Pancreas (tissue), 10 donors: ENCODE measurements around the gene CCDC81. TPM values are rescaled to one million over a fixed set of nuclear protein-coding genes. Genes with fewer than 3 reads are reported as not detected.
A peak's percentile ranks its signal among the peaks of the same experiment; 100 is the strongest.
"Not testable (repeated sequence)": the region's sequence is repeated elsewhere in the genome, so short reads cannot be mapped to it uniquely, and the experiment has no call there.

Experiments
- ATAC-seq, 4 donors: fragments of 200-7000 bp; cut with Tn5 transposase; one replicate each; pipeline versions ENCODE4 v1.8.0 to v1.9.1; 2020; ENCODE audit warnings: mild to moderate bottlenecking in 4 of 4, moderate library complexity in 4 of 4
- DNase-seq, 6 donors: peaks; one replicate each; pipeline ENCODE4 v3.0.0-alpha.2; 2020
- FAIRE-seq: peaks from 2 replicates; lab custom pipeline; 2012; peaks lifted over from hg19 to GRCh38; lab: Jason Lieb, UNC
- H3K27ac ChIP-seq, 4 donors: fragments of 200-600 bp; sonication (generic); 1 replicate in 3 of 4; 2 replicates in 1 of 4; pipeline versions ENCODE4 v1.5.0 to v1.8.0; 2020
- H3K27me3 ChIP-seq, 4 donors: fragments of 200-600 bp; one replicate each; pipeline ENCODE4 v1.8.0; 2021
- H3K36me3 ChIP-seq, 3 donors: fragments of 200-600 bp; sonication (generic) in 1 of 3; one replicate each; pipeline versions ENCODE4 v1.5.0 to v1.8.0; 2020 to 2021
- H3K4me1 ChIP-seq, 3 donors: fragments of 200-600 bp; one replicate each; pipeline ENCODE4 v1.8.0; 2021
- H3K4me3 ChIP-seq, 4 donors: fragments of 200-600 bp; sonication (generic) in 2 of 4; one replicate each; pipeline versions ENCODE4 v1.5.0 to v1.8.0; 2020 to 2021
- H3K9me3 ChIP-seq, 4 donors: fragments of 200-600 bp; one replicate each; pipeline ENCODE4 v1.8.0; 2021
- CTCF ChIP-seq, 4 donors: fragments of 200-600 bp; sonication (generic) in 3 of 4; IDR thresholded peaks; one replicate each; pipeline versions ENCODE4 v1.5.0 to v1.8.0; 2021; ENCODE audit warnings: antibody characterized with exemption in 4 of 4
- WGBS, 2 donors: extraction: QIAGEN DNeasy Blood & Tissue Kit; methylation state at CpG; one replicate each; pipeline ENCODE4 v1.1.7; 2013; 5-methylcytosine and 5-hydroxymethylcytosine counted together
- intact Hi-C, 3 donors: fragments of 100-400 bp; cut with DNase I; formaldehyde crosslinking; loops; one replicate each; pipeline versions ENCODE4 v1.11.1 to v1.14.2; 2022
- polyA plus RNA-seq, 2 donors: library from polyadenylated mRNA; stranded (reverse); fragments of 200-250 nt; gene quantifications; one replicate each; pipeline ENCODE4 v1.2.3, GENCODE V29; 2013
- total RNA-seq, 6 donors: library from RNA; stranded (reverse); fragmentation: NEBNext Ultra II Directional in 4 of 6; extraction: Animal tissue kit (Norgen Biotek cat#: 25700) in 4 of 6; gene quantifications; one replicate each; pipeline versions ENCODE4 v1.2.1 to v1.2.4, GENCODE V29; 2021 to 2023
- donor health status: healthy with polysubstance abuse.
- donor health status: DM: no; HTN: no; CAD: no; lungs with moderate emphysema.
- donor health status: DM: no; HTN: no; CAD: no.
- donor health status: control.
- donor health status: control.
- donor health status: Bipolar disorder and iron deficiency.
- donor health status: DM: yes; HTN: yes; CAD: no.
- donor health status: DM: no; HTN: no; CAD: no.
- donor health status: DM: no; HTN: no; CAD: no.
- donor health status: DM: yes; HTN: yes; CAD: no.

CCDC81 gene
- total and polyA plus RNA-seq, 8 donors = 0.09 to 0.77 (median 0.34) TPM; not detected in 1

GRCh38 chr11:86408845-86409244, 34.2 kb downstream of the CCDC81 start:
- intact Hi-C loops = no loop called here
- no peak overlapping the region for H3K4me3 ChIP-seq
- FAIRE-seq = no peak
- no peak overlapping the region for H3K27ac ChIP-seq
- H3K4me1 ChIP-seq = no peaks in the 10 kb centered on the region
- H3K9me3 ChIP-seq = no peaks in the 10 kb centered on the region
- H3K36me3 ChIP-seq = no peaks in the 10 kb centered on the region
- TF ChIP-seq CTCF (IDR thresholded peaks at IDR 0.05) = no peak
- DNase-seq = no peak
- no peaks in the 10 kb centered on the region for H3K27me3 ChIP-seq
- ATAC-seq = no peak

DNA sequence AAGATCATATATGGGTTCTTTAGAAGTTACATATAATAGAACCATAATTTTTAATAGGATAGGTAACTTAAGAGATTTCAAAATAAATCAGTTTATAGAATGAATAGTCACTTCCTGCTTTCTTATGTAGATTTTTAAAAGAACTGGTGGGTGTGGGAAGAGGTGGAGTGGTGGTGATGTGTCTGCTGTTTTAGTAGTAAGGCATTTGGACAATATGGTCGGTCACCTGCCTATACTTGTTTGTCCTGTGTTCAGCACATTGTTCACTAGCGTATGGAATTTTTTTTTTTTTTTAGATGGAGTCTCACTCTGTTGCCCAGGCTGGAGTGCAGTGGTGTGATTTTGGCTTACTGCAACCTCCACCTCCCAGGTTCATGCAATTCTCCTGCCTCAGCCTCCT, 39.3 kb downstream of the CCDC81 start:
- no peak for ATAC-seq
- H3K9me3 ChIP-seq = no peaks in the 10 kb centered on the region
- no peak overlapping the region for H3K4me3 ChIP-seq
- no peak for FAIRE-seq
- DNase-seq = no peak
- H3K27me3 ChIP-seq = no peaks in the 10 kb centered on the region
- no peak overlapping the region for H3K27ac ChIP-seq
- intact Hi-C loops = no loop called here
- H3K4me1 ChIP-seq = no peaks in the 10 kb centered on the region
- no peaks in the 10 kb centered on the region for H3K36me3 ChIP-seq
- TF ChIP-seq CTCF (IDR thresholded peaks at IDR 0.05) = no peak
- 94 to 100% methylated on average over 2 of the region's 2 CpGs for WGBS, 2 donors

GRCh38 chr11:86415026-86415425, 40.3 kb downstream of the CCDC81 start:
- Histone ChIP-seq H3K9me3 (no peaks in the 10 kb centered on the region), H3K4me1 (no peaks in the 10 kb centered on the region), H3K36me3 (no peaks in the 10 kb centered on the region), H3K27ac (no peak overlapping the region), H3K27me3 (no peaks in the 10 kb centered on the region), H3K4me3 (no peak overlapping the region)
- TF ChIP-seq CTCF (IDR thresholded peaks at IDR 0.05) = no peak
- 79 to 88% methylated on average over 4 of the region's 4 CpGs for WGBS, 2 donors
- FAIRE-seq (no peak), DNase-seq (no peak), ATAC-seq (no peak)
- intact Hi-C loops = no loop called here

DNA sequence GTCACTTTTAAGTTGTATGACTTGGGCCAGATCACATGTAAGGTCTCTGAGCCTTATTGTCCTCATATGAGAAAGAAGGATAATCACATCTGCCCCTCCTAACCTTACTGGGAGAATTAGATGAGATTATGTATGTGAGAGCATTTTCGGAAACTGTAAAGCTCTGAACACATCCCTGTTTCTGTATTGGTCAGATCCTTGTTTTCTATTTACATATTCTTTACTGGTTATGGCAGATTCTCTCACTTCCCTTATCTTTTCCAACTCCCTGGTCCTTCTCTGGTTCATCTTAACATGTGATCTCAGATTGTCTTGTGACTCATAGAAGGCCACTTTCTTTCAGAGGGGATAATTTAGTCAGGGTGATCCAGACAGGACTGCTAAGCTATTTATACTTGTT, 41.8 kb downstream of the CCDC81 start:
- TF ChIP-seq CTCF (IDR thresholded peaks at IDR 0.05) = no peak
- Histone ChIP-seq H3K4me1 (no peaks in the 10 kb centered on the region), H3K27ac (no peak overlapping the region), H3K27me3 (no peaks in the 10 kb centered on the region), H3K36me3 (no peaks in the 10 kb centered on the region), H3K4me3 (no peak overlapping the region), H3K9me3 (no peaks in the 10 kb centered on the region)
- 84 to 100% methylated on average over 1 of the region's 1 CpG for WGBS, 2 donors
- FAIRE-seq = no peak
- intact Hi-C loops = no loop called here
- DNase-seq = no peak
- peak in 1 of 4 donors; percentile 39 for ATAC-seq

DNA sequence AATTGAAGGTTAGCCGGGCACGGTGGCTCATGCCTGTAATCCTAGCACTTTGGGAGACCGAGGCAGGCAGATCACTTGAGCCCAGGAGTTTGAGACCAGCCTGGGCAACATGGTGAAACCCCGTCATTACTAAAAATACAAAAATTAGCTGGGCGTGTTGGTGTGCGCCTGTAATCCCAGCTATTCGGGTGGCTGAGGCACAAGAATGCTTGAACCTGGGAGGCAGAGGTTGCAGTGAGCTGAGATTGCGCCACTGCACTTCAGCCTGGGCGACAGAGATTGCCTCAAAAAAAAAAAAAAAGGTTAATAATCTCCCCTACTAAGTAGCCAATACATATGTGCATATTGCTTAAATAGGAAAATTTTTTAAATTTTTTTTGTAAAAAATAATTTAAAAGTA, 42.3 kb downstream of the CCDC81 start:
- ATAC-seq, H3K4me3 ChIP-seq, H3K27ac ChIP-seq, H3K36me3 ChIP-seq, H3K27me3 ChIP-seq, H3K9me3 ChIP-seq, DNase-seq, H3K4me1 ChIP-seq, intact Hi-C loops, FAIRE-seq: not testable (repeated sequence)
- WGBS, 2 donors = 90 to 93% methylated on average over 9 of the region's 9 CpGs

DNA sequence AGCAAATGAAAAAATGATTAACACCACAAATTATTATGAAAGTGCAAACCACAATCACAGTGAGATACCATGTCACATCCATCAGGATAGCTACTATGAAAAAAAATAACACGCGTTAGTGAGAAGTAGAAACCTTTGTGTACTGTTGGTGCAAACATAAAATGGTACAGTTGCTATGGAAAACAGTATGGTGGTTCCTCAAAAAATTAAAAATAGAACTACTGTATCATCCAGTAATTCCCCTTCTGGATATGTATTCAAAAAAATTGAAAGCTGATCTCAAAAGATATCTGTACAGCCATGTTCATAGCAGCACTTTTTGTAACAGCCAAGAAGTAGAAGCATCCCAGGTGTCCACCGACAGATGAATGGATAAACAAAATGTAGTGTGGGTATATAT, 43.4 kb downstream of the CCDC81 start:
- H3K36me3 ChIP-seq = no peaks in the 10 kb centered on the region
- DNase-seq (no peak), ATAC-seq (no peak), FAIRE-seq (no peak)
- H3K4me1 ChIP-seq = no peaks in the 10 kb centered on the region
- H3K27me3 ChIP-seq = no peaks in the 10 kb centered on the region
- no peaks in the 10 kb centered on the region for H3K9me3 ChIP-seq
- 90 to 99% methylated on average over 3 of the region's 3 CpGs for WGBS, 2 donors
- no peak overlapping the region for H3K4me3 ChIP-seq
- intact Hi-C loops = no loop called here
- no peak for TF ChIP-seq CTCF (IDR thresholded peaks at IDR 0.05)
- H3K27ac ChIP-seq = no peak overlapping the region
